Panc1 (cell line): ENCODE results near the gene RPL35.

Source experiments
- POLR2AphosphoS5 ChIP-seq: IDR thresholded peaks from 2 replicates; pipeline ENCODE4 v1.6.1; 2012; ENCODE audit warnings: mild to moderate bottlenecking, low read depth, low read length, moderate library complexity
- SIN3A ChIP-seq: IDR thresholded peaks from 2 replicates; pipeline ENCODE4 v1.6.1; 2012; ENCODE audit warnings: low read depth, mild to moderate bottlenecking, low read length, moderate library complexity, borderline replicate concordance; ENCODE audit not compliant: insufficient read depth
- TCF7L2 ChIP-seq: IDR thresholded peaks from 2 replicates; pipeline ENCODE4 v1.6.1; 2011; ENCODE audit warnings: mild to moderate bottlenecking, low read depth, low read length, inconsistent platforms
- TF ChIP-seq, protein P1 (sequence below): fragments of 450-650 bp; IDR thresholded peaks from 2 replicates; pipeline ENCODE4 v1.5.1; 2017; ENCODE audit warnings: mild to moderate bottlenecking

DNA sequence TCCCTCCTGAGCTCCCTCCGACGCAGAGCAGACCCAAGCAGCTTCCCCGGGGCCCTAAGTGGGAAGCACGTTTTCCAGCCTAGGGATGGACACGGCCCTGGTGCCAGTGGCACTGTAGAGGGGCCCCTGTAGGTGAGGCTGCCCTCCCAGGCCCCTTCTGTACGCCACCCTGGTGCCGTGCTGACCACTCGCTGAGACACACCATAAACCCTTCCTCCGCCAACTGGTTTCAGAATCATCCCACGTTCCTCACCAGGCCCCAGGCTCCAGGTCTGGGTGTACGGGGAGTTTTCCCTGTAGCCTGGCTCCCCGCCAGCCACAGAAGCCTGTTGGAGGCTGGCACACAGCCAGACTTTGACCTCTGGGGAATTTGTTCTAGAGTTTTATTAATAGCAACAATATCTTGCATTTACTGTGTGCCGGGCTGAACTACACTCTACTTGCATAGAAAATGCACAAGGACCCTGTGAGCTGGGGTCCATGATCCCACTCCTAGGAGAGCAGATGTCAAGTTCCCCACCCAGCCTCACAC, 26.7 kb downstream of the RPL35 start:
- TF ChIP-seq SIN3A (no peak), POLR2AphosphoS5 (no peak), TCF7L2 (no peak)
- TF ChIP-seq, protein P1, sequence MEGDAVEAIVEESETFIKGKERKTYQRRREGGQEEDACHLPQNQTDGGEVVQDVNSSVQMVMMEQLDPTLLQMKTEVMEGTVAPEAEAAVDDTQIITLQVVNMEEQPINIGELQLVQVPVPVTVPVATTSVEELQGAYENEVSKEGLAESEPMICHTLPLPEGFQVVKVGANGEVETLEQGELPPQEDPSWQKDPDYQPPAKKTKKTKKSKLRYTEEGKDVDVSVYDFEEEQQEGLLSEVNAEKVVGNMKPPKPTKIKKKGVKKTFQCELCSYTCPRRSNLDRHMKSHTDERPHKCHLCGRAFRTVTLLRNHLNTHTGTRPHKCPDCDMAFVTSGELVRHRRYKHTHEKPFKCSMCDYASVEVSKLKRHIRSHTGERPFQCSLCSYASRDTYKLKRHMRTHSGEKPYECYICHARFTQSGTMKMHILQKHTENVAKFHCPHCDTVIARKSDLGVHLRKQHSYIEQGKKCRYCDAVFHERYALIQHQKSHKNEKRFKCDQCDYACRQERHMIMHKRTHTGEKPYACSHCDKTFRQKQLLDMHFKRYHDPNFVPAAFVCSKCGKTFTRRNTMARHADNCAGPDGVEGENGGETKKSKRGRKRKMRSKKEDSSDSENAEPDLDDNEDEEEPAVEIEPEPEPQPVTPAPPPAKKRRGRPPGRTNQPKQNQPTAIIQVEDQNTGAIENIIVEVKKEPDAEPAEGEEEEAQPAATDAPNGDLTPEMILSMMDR, result no peak
